A204.1 (cell line): ENCODE data around the gene IMPA2.
"Not testable (repeated sequence)": the region's sequence is repeated elsewhere in the genome, so short reads cannot be mapped to it uniquely, and the experiment has no call there.

Experiments used
- FAIRE-seq: peaks from 2 replicates; lab custom pipeline; 2012; peaks lifted over from hg19 to GRCh38; lab: Jason Lieb, UNC

Gene IMPA2

DNA sequence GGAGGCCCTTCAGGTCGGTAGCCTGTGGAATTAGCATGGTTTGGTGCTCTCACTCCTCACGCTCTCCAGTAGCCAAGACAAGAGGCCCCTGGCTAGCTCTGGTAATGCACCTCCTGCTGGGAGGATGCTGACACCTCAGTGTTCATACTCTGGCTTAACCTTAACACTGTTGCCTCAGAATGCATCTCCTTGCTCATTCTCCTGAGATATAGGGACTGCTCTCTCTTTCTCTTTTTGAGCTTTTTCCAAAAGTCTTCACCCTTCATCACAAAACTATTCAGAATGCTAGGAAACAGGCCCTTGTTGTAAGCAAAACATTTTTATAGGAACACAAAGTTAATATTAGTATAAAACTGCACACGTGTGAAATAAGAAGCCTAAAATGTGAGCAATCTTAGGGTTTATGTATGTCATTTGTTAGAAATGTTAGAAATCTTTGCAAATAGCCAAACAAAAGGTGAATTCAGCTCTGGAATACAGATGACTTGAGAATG is 17.3 kb upstream of the IMPA2 start:
- FAIRE-seq, result no peak

DNA sequence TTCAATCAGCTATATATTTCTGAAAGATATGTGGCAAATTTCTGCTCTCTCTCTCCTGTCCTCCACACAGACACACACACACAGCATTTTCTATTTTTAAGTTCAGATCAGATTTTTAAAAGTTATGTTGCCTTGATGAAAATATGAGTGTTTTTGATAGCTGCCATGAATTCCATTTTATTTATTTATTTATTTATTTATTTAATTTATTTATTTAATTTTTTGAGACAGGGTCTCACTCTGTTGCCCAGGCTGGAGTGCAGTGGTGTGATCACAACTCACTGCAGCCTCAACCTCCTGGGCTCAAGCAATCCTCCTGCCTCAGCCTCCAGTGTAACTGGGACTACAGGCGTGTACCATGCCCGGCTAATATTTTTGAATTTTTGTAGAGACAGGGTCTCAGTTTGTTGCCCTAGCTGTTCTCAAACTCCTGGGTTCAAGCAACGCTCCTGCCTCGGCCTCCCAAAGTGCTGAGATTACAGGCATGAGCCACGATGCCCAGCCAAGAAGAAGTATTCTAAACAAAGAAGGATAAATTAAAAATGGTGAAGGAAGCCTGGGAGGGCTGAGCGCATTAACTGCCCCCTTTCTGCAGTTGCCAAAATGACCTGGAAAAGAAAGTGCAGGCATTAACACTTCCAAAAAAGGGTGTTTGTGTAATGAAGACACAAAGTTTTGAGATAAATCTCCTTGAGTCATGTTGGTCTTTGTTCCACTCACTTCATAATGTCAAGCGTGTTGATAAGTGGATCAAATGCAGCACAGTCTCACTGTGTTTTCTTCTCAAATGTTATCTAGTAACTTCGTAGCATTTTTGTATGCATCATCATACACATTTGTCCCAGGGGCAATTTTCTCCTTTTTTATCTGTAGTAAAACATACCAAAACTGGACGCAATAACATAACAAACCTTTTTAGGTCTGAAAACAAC is 11.1 kb upstream of the IMPA2 start:
- FAIRE-seq, result no peak

DNA sequence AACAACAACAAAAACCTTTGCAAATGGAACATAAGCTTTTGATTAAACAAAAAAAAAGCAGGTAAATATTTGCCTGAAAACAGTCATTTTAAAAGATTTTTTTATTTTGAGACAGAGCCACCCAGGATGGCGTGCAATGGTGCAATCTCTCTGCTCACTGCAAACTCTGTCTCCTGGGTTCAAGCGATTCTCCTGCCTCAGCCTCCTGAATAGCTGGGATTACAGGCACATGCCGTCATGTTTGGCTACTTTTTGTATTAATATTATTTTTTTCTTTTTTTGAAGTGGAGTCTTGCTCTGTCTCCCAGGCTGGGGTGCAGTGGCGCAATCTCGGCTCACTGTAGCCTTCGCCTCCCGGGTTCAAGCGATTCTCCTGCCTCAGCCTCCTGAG is 10.5 kb upstream of the IMPA2 start:
- not testable (repeated sequence) for FAIRE-seq

DNA sequence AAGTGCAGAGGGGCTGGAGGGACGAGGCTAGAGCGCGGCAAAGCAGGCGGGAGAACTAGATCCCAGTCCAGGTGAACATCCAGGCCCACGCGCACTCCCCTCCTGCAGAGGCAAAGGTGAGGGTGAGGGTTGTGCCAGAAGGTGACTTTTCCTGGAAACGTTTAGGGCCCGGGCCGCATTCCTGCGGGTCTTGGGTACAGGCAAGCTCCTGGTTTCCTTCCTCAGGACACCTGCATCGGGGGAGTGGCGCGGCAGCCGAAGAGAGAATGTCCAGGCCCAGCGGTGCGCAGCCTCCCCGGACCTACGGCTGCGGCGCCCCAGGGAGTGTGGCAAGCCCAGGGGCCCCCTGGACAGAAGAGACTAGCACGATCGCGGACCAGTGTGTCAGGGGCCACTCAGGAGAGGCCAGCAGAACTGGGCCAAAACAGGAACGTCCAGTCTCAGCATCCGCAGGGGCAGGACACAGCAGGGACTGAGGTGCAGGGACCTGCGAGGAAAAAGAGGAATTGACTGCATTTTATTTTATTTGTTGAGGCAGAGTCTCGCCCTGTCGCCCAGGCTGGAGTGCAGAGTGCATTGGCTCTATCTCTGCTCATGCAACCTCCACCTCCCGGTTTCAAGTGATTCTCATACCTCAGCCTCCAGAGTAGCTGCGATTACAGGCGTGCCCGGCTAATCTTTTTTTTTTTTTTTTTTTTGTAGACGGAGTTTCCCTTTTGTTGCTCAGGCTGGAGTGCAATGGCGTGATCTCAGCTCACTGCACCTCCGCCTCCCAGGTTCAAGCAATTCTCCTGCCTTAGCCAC is 8.7 kb upstream of the IMPA2 start:
- FAIRE-seq, result no peak

DNA sequence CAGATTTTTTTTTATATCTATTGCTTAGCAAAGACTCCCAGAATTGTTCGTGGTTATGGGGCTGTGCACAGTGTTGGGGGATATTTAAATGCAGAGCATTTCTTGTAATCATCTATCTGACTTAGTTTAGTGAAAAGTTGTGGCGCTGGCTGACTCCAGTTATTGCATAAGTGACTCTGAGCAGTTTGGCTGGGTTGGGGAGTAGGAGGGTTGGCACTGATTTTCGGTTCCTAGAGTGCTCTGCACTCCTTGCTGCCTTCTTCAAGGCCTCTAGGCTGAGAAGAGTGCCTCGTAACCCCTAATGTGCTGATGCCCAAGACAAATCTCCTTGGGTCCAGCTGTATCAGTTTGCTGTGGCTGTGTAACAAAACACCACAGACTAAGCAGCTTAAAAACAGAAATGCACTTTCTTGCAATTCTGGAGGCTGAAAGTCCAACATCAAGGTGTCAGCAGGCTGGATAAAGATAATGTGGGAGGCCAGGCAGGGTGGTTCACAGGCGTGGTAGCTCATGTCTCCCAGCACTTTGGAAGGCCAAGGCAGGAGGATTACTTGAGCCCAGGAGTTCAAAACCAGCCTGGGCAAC is 6.5 kb upstream of the IMPA2 start:
- no peak for FAIRE-seq

DNA sequence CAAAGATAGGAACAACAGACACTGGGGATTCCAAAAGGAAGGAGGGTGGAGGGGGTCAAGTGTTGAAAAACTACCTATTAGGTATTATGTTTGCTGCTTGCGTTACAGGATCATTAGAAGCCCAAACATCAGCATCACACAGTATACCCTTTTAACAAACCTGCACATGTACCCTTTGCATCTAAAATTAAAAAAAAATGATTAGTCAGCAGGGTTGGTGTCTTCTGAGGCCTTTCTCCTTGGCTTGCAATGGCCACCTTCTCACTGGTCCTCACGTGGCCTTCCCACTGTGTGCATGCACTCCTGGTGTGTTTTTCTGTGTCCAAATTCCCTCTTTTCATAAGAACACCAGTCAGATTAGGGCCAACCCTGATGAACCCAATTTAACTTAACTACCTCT is 5.6 kb upstream of the IMPA2 start:
- FAIRE-seq, result no peak

DNA sequence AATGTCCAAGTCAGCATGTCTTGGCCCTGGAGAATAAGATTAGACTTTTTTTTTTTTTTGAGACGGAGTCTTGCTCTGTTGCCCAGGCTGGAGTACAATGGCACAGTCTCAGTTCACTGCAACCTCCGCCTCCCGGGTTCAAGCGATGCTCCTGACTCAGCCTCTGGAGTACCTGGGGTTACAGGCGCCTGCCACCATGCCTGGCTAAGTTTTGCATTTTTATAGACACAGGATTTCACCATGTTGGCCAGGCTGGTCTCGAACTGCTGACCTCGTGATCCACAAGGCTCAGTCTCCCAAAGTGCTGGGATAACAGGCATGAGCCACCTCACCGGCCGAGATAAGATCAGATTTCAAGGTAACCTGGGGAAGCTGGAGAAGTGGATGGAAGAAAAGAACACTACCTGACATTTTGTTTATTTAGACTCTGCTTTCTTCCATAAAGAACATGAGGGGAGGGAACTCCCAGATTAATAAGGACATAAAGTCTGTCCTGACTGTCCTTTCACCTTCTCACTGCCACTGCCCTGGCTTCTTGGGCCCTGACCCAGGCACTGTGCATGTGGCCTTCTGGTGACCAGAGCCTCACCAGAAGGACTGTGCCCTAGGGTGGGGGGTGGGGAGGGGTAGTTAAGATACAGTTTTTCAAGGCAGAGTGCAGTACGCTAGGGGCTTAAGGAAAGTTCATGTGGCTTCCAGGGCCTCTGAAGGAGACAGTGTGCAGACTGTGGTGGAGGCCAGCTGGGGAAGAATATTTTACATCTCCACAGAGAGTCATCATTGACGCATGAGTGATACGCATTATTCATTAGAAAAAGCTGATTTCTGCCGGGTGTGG is 4.8 kb upstream of the IMPA2 start:
- no peak for FAIRE-seq

DNA sequence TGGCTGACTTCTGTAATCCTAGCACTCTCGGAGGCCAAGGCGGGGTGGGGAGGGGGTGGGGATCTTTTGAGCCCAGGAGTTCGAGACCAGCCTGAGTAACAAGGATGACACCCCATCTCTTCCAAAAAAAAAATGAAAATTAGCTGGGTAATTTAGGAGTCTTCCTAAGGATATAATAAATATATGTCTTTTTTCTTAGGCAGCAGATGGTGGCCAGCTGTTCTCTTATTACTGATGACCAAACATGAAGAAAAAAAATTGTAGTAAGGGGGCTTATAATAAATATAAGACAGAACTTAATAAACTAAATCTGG is 4.2 kb upstream of the IMPA2 start:
- FAIRE-seq, result no peak

DNA sequence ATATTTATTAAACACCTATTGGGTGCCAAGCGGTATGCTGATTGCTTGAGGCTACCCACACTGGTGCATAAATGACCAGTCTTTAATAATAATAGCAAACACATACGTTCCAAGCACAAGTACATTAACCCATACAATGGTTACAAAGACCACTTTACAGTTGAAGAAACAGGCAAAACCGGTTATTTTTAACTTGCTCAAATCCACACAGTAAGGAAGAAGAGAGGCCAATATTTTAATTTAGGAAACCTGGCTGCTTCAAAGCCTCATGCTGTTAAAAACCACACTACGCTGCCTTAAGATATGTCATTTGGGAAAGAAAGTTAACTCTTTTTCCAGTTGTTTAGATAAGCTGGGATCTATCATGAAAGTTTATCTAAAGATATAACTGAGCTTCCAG is 2.4 kb upstream of the IMPA2 start:
- no peak for FAIRE-seq

DNA sequence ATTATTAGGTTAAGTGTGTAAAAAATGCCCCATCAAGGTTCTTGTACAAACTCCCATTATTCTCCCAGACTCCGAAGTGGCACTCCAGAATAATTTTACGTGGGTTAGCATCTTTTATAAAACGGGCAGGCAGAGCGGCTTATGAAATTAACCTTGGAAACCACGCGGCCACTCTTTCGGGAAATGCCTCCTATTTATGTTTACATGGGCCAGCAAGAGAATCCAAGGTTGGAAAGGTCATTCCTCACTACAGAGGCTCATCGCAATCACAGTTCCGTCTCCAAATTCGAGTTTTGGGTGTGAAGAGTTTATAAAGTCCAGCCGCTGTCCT is 1.2 kb upstream of the IMPA2 start:
- no peak for FAIRE-seq

DNA sequence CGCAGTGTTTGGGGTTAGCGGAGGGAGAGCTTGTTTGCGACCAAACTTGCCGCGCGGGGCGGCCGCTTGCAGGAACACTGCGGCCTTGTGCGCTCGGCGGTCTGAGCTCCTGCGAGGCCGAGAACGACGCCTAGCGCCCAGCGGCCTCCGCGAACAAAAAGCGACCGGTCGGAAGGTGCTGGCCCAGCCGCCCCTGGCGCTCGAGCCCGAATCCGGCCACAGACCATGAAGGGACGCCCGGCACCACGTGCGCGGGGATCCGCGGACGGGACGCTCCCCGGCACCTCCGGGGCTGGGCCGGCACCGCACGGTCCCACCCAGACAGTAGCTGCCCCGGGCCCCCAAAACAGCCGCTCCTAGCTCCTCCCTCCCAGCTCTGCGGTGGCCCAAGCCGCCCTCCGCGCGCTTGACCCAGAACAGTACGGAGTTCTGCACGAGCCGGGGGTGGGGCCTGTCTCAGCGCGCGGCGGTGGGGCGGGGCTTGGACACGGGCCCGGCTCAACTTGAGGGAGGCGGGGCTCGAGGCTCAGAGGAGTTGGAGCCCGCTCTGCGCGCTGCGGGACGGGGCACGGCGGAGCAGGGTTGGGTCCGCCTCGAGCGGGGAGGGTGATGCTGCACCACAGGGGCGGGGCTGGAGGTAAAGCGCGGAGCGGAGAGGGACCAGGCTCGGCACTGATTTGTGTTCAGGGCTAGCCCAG is 664 bp upstream of the IMPA2 start:
- FAIRE-seq, result peak; percentile 93

DNA sequence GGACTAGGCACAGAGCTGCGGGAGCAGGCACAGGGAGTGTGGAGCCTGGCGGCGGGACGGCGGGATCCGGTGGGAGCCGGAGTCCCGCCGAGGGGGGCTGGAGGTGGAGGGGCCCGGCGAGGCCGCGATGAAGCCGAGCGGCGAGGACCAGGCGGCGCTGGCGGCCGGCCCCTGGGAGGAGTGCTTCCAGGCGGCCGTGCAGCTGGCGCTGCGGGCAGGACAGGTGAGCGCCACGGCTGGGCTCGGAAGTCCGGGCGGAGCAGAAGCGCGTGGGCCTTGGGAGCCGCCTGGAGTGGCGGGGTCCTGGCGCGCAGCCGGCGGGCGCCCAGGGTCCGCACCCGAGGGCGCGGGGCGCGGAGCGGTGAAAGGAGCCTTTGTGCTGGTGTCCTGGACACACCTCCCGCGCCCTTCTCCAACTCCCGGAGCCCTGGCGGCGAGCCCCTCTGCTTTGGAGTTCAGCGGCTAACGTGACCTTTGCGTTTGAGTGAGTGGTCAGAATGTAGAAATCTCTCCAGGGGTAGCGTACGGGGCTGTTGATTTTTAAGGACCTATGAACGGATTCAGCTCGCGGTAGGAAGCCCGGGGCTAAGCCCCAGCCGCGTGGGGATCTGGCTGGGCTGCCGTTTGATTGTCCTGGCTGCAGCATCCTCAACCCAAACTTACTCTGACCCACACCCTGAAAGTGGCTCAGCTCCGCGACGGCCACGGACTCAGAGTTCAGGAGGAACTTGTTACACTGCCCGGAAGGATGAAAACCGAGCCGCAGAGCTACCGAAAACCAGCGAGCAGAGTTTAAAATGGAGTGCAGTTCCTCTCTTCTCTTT is 448 bp downstream of the IMPA2 start:
- FAIRE-seq, result no peak

DNA sequence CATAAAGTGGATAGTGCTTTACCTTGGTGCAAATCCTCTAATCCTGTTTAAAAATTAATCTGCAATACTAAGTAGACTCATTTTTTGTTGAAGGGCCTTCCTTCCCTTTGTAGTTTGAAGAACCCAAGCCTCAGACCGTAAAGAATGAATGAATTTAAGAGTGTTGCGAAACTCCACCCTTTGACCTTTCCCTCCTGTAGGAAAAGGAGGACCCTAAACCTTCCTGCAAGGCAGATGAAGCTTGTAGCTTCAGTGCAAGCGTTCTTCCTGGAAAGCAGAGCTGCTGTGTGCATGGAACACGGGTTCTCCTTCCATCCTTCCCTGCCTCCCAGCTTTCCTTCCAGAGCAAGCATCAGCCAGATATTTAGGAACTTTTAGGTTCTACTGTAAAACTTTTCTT is 1.7 kb downstream of the IMPA2 start:
- no peak for FAIRE-seq

DNA sequence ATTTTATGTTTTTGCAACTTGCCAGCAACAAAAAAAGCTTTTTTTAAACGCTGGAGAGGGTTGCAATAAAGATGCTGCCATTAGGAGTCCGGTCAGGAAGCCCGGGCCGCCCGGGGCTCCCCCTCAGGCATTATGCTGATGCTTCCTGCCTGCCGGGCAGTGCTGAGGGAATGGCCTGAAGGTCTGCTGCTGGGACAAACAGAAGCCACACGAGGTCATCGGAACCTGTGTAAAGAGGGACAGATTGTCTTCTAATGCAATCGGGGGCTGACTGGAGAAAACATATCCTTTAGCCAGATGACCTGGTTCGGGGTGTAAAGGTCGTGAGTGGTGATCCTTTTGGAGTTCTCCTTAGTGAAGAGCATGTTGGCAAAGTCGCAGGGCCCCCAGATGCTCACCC is 2.3 kb downstream of the IMPA2 start:
- FAIRE-seq, result no peak

DNA sequence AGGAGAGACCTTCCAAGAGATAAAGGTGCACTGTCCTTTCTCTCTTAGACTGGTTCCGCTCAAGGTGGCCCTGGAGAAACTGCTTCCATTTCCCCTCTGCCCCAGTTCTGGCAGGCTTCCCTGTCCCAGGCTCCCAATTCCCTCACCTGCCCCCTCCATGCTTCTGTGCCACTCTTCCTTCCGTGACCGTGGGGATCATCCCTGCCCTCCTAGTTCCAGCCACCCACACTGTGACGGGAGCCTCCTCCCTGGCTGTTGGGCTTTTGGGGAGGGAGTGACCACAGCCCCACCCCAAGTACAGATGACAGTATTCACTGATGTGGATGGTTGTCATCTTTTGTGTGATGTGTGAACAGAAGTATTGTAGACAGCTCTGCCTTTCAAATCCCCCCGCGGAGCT is 2.8 kb downstream of the IMPA2 start:
- FAIRE-seq, result no peak

DNA sequence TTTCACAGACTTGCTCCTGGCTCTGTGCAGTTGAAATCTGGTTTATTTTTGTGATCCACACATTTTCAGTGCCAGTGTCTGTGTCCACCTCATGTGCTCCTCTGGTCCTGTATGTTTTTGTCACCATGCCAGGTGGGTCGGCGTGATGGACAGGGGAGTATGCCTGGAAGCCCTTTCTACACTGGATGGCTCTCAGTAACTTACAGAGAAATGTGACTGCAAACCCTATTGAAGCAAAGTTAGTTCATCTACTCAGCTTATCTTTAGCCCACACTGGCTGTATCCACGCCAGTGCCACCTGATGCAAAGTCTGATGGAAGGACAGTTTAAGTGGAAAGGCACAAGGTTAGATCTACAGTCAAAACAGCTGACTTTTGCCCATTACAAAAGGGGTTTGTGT is 4.3 kb downstream of the IMPA2 start:
- no peak for FAIRE-seq

DNA sequence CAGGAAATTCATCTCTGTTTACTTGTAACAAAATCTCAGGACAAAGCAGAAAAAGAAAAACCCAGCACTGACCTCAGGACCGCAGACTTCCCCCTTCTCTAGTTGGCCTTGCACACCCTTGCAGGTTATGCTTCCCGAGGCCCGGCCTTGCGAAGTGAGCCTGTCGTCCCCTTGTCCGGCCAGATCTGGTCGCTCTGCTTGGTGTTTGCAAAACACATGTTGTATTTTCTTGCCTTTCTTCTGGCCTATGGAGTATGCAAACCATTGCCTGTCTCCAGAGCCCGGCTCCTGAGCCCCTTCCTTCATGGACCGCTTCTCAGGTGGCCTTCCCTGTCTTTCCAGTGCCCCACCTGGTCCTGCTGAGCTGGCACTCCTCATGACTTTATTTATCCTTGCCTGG is 4.8 kb downstream of the IMPA2 start:
- FAIRE-seq, result no peak

DNA sequence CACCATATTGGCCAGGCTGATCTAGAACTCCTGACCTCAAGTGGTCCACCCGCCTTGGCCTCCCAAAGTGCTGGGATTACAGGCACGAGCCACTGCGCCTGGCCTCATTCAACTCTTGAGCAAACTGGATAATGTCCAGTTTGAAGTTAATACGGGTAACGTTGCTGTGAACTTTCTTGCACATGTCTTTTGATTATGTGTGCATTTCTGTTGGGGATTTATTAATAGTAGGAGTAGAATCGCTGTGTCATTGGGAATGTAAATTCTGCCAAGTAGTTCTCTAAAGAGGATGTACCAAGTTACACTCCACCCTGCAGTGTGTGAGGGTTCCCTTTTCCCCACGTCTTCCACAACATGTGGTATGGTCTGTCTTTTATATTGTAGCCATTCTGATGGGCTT is 6.2 kb downstream of the IMPA2 start:
- FAIRE-seq, result no peak

DNA sequence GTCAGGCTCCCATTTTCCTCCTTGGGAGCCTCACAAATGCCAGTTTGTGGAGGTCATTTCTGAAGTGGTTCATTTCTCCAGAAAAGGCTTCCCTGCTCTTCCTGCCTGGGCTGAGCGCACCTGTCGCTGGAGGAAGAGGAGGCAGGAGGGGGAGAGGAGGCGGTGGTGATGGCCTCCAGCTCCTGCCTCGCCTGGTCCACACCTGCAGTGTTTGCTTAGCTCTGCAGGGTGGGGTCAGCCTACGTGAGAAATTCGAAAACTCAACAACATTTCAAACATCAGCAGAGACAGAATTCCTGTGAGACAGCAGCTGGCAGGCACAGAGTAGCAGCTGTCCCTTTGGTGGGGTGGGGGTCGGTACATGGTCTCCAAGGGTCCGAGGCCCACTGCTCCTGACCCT is 7.9 kb downstream of the IMPA2 start:
- FAIRE-seq, result no peak

DNA sequence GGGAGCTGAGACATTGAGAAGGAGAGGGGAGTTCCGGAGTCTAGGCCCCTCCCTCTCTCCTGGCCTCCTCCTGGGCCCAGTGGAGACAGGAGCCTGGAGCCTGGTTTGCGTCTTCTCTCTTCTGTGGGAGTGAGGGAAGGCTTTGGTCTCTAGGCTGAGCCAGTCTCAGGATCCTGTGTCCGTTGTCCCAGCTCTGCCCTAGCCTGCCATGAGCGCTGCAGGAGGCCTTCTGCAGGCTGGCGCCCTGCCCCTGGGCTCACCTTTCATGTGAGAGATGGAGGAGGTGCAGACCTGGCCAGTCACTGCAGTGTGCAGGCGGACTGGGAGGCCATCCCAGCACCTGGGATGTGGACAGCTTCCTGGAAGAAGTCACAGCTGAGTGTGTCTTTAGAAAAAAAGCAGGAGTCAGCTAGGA is 8.7 kb downstream of the IMPA2 start:
- no peak for FAIRE-seq

DNA sequence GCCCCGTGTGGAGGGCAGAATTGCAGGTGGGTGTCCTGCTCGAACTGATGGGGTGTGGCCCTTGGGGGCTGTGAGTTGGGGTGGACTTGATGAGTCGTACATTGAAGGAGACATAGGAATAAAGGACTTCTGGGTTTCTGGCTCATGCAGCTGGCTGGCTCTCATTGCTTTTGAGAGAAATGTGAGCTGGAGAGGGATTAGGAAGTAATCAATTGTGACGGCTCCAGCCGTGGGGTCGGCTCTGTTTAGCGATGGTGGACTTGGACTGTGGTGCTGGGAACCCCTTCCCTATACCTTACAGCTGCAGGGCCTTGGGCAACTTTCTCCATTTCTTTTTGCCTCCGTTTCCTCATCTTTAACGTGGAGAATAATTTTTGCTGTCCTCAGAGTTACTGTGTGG is 9.2 kb downstream of the IMPA2 start:
- no peak for FAIRE-seq
